ENCODE results near the gene LRRN4.

Gene LRRN4

GRCh38 chr20:5991623-5992441, 62.0 kb downstream of the LRRN4 start:
- no peaks in the 10 kb centered on the region for H3K27me3 ChIP-seq (replicated peaks; ENCODE audit: control insufficient read depth, insufficient read depth, low read length)
- DNase-seq (ENCODE audit: extremely low read depth, insufficient read length) = no peak
- peaks cover 6% of the 10 kb centered on the region for H3K36me3 ChIP-seq (ENCODE audit: control insufficient read depth, insufficient read depth, low read length)
- no peak for TF ChIP-seq CTCF (IDR thresholded peaks at IDR 0.05; ENCODE audit: insufficient read depth, low read length, poor library complexity, severe bottlenecking)
- no peak overlapping the region for H3K4me3 ChIP-seq (replicated peaks; ENCODE audit: low read depth, low read length)

DNA sequence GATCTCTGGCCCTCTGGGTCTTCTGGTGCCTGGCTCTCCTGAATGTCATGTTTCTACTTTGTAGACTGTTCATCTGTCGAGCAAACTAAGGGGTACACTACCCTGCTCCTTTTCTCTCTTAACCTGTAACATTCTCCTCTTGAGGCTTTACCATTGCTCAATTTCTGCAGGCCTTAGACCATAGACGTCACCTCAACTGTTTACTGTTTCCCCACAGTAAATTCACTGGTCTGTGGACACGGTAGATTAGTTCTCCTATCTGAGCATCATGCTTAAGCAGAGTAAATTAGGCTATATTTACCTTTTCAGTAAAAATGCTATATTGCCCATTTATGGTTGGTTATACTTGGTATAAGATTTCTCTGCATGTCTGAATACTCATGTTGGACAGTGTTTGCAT, 62.9 kb downstream of the LRRN4 start:
- DNase-seq (ENCODE audit: extremely low read depth, insufficient read length) = no peak
- TF ChIP-seq CTCF (IDR thresholded peaks at IDR 0.05; ENCODE audit: insufficient read depth, low read length, poor library complexity, severe bottlenecking) = no peak

More for the DNA sequence above, 62.9 kb downstream of the LRRN4 start:
- Histone ChIP-seq H3K27me3 (replicated peaks; ENCODE audit: control insufficient read depth, insufficient read depth, low read length) (no peaks in the 10 kb centered on the region), H3K4me3 (replicated peaks; ENCODE audit: low read depth, low read length) (no peak overlapping the region), H3K36me3 (ENCODE audit: control insufficient read depth, insufficient read depth, low read length) (peaks cover 6% of the 10 kb centered on the region)
